GM12874 (cell line): ENCODE results near the gene HDAC4.

Experiments
- CTCF ChIP-seq: IDR thresholded peaks from 2 replicates; pipeline ENCODE4 v1.5.1; 2011; ENCODE audit warnings: low read depth, mild to moderate bottlenecking, control low read depth, low read length, moderate library complexity; ENCODE audit not compliant: insufficient read depth

HDAC4 gene

GRCh38 chr2:239106966-239107365 is 293.9 kb downstream of the HDAC4 start:
- TF ChIP-seq CTCF, result no peak

GRCh38 chr2:239106314-239106908 is 294.4 kb downstream of the HDAC4 start:
- peak; percentile 38 for TF ChIP-seq CTCF

GRCh38 chr2:239105234-239105633 is 295.6 kb downstream of the HDAC4 start:
- no peak for TF ChIP-seq CTCF

- TF ChIP-seq CTCF, result no peak
Observed at GRCh38 chr2:239104800-239105199, 296.0 kb downstream of the HDAC4 start.

GRCh38 chr2:239103125-239104098 is 297.4 kb downstream of the HDAC4 start:
- TF ChIP-seq CTCF, result no peak

GRCh38 chr2:239102266-239102665 is 298.6 kb downstream of the HDAC4 start:
- no peak for TF ChIP-seq CTCF

- no peak for TF ChIP-seq CTCF
Observed at GRCh38 chr2:239101807-239102206, 299.0 kb downstream of the HDAC4 start.
